Hepatocyte (in vitro differentiated cells): ENCODE results near the gene INO80D. TPM values are rescaled to one million over a fixed set of nuclear protein-coding genes. Genes with fewer than 3 reads are reported as not detected.

Source experiments
- DNase-seq: peaks from one replicate; pipeline ENCODE4 v3.0.0-alpha.2; 2016; ENCODE audit warnings: low spot score
- H2AFZ ChIP-seq: fragments of 200-600 bp; sonication (generic); 2 replicates; pipeline ENCODE4 v1.6.0; 2016; ENCODE audit warnings: antibody characterized with exemption, mild to moderate bottlenecking
- H3K27ac ChIP-seq: fragments of 200-600 bp; sonication (generic); 2 replicates; pipeline ENCODE4 v1.5.1; 2016; ENCODE audit warnings: mild to moderate bottlenecking
- H3K27me3 ChIP-seq: fragments of 200-600 bp; sonication (generic); 2 replicates; pipeline ENCODE4 v1.6.1; 2016
- H3K36me3 ChIP-seq: fragments of 200-600 bp; sonication (generic); replicated peaks from 2 replicates; pipeline ENCODE4 v1.5.1; 2016; ENCODE audit warnings: low read depth; ENCODE audit not compliant: insufficient read depth
- H3K4me1 ChIP-seq: fragments of 200-600 bp; sonication (generic); 2 replicates; pipeline ENCODE4 v1.5.1; 2016; ENCODE audit warnings: mild to moderate bottlenecking, moderate library complexity; ENCODE audit not compliant: insufficient read depth
- H3K4me2 ChIP-seq: fragments of 200-600 bp; sonication (generic); 2 replicates; pipeline ENCODE4 v1.6.0; 2016
- H3K4me3 ChIP-seq: fragments of 200-600 bp; sonication (generic); 2 replicates; pipeline ENCODE4 v1.5.1; 2016; ENCODE audit warnings: mild to moderate bottlenecking
- H3K79me2 ChIP-seq: fragments of 200-600 bp; sonication (generic); 2 replicates; pipeline ENCODE4 v1.6.0; 2017; ENCODE audit warnings: mild to moderate bottlenecking
- H3K9me2 ChIP-seq: fragments of 200-600 bp; sonication (generic); replicated peaks from 2 replicates; pipeline ENCODE4 v1.6.0; 2017; ENCODE audit warnings: mild to moderate bottlenecking; ENCODE audit not compliant: insufficient read depth
- H3K9me3 ChIP-seq: fragments of 200-600 bp; sonication (generic); 2 replicates; pipeline ENCODE4 v1.5.1; 2016; ENCODE audit warnings: low read depth, mild to moderate bottlenecking
- H4K20me1 ChIP-seq: fragments of 200-600 bp; sonication (generic); 2 replicates; pipeline ENCODE4 v1.6.0; 2016; ENCODE audit warnings: mild to moderate bottlenecking; ENCODE audit not compliant: insufficient read depth, poor library complexity, severe bottlenecking
- CTCF ChIP-seq: fragments of 200-600 bp; sonication (generic); IDR thresholded peaks from 2 replicates; pipeline ENCODE4 v1.5.1; 2016; ENCODE audit warnings: antibody characterized with exemption, mild to moderate bottlenecking; ENCODE audit not compliant: poor library complexity
- EZH2 ChIP-seq: fragments of 200-600 bp; sonication (generic); IDR thresholded peaks from 2 replicates; pipeline ENCODE4 v1.6.1; 2016; ENCODE audit warnings: antibody characterized with exemption, mild to moderate bottlenecking, borderline replicate concordance
- EZH2phosphoT487 ChIP-seq: fragments of 200-600 bp; sonication (generic); IDR thresholded peaks from one replicate; pipeline ENCODE4 v1.6.1; 2018; ENCODE audit warnings: antibody characterized with exemption, mild to moderate bottlenecking, low read depth, moderate library complexity; ENCODE audit not compliant: unreplicated experiment, severe bottlenecking
- WGBS: methylation state at CpG from one replicate; pipeline ENCODE4 v1.1.6; 2016; ENCODE audit warnings: low lambda C conversion rate; ENCODE audit errors: missing lambda C conversion rate; 5-methylcytosine and 5-hydroxymethylcytosine counted together
- polyA plus RNA-seq: library from polyadenylated mRNA; unstranded; fragments of >200 nt; fragmentation: Nextera tagmentation; extraction: Ambion mirVana; gene quantifications from 2 replicates; pipeline ENCODE4 v1.2.1, GENCODE V29; 2016
- total RNA-seq: library from RNA; depleted of rRNA; stranded (reverse); fragments of >200 nt; gene quantifications from 2 replicates; pipeline ENCODE4 v1.2.3, GENCODE V29; 2014

The INO80D gene
- total and polyA plus RNA-seq, 2 experiments from 2014 or later: 6.6 to 15.0 TPM

DNA sequence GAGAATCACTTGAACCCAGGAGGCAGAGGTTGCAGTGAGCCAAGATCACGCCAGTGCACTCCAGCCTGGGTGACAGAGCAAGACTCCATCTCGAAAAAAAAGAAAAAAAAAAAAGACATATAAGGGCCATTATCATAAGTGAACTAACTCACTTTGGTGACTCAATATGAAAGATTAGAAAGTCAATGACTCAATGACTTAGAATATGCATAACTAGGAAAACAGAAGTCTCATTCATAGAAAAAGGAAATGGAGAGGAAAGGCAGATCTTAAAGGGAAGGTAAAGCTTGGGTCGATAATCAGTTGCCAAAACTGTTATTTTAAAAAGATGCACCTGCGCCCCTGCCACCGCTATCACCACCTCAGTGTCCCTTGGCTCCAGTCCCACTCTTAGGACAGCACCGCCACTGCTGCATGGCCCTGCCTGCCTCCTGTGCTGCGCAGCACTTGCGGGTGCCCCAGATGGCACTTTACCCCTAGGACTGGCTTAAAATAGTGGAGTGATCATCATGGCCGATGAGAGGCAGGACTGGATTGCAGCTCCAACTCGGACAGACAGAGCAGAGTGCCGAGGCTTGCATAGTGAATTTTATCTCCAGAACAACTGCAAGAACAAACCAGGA is 54.7 kb downstream of the INO80D start:
- Histone ChIP-seq H3K9me3 (no peaks in the 10 kb centered on the region), H3K4me3 (no peak overlapping the region), H4K20me1 (peaks cover 8% of the 10 kb centered on the region), H3K36me3 (no peaks in the 10 kb centered on the region), H3K27me3 (no peaks in the 10 kb centered on the region), H3K79me2 (peaks cover 38% of the 10 kb centered on the region), H3K27ac (no peak overlapping the region), H3K4me2 (no peak overlapping the region), H3K9me2 (no peaks in the 10 kb centered on the region), H2AFZ (no peak overlapping the region), H3K4me1 (no peaks in the 10 kb centered on the region)
- TF ChIP-seq CTCF: no peak
- no peak for TF ChIP-seq EZH2
- no peak for TF ChIP-seq EZH2phosphoT487
- 97% methylated on average over 11 of the region's 11 CpGs for WGBS
- DNase-seq: no peak

DNA sequence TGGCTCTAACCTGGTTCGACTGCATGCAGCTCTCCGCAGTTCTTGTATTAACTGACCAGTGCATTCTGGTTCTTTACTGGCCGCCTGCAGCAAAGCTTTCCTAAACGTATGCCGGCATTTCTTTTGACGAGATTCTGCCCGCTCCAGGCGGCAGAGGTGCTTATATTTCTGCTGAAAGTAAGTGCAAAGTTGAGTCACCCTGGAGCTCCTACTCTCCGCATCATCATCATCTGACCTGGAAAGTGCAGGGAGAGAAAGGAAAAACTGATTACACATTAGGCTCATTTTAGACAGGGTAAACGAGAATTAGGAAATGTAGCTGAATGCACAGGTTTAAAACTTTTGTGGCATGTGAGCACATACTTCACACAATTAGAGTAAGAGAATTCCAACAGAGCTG is 57.9 kb downstream of the INO80D start:
- H3K79me2 ChIP-seq: peaks cover 17% of the 10 kb centered on the region
- no peak overlapping the region for H3K27ac ChIP-seq
- 94% methylated on average over 10 of the region's 10 CpGs for WGBS
- no peak for DNase-seq
- no peaks in the 10 kb centered on the region for H3K36me3 ChIP-seq
- no peak overlapping the region for H3K4me2 ChIP-seq
- no peaks in the 10 kb centered on the region for H4K20me1 ChIP-seq
- H3K9me3 ChIP-seq: no peaks in the 10 kb centered on the region
- no peak overlapping the region for H2AFZ ChIP-seq
- no peaks in the 10 kb centered on the region for H3K4me1 ChIP-seq
- TF ChIP-seq EZH2phosphoT487: no peak
- no peak for TF ChIP-seq CTCF
- no peak for TF ChIP-seq EZH2
- no peaks in the 10 kb centered on the region for H3K27me3 ChIP-seq
- no peaks in the 10 kb centered on the region for H3K9me2 ChIP-seq
- no peak overlapping the region for H3K4me3 ChIP-seq

- 98% methylated on average over 8 of the region's 8 CpGs for WGBS
- no peak overlapping the region for H3K27ac ChIP-seq
- no peaks in the 10 kb centered on the region for H3K9me3 ChIP-seq
- H3K36me3 ChIP-seq: no peaks in the 10 kb centered on the region
- no peaks in the 10 kb centered on the region for H3K27me3 ChIP-seq
- H3K79me2 ChIP-seq: peaks cover 3% of the 10 kb centered on the region
- no peaks in the 10 kb centered on the region for H4K20me1 ChIP-seq
- H3K4me1 ChIP-seq: no peaks in the 10 kb centered on the region
- no peak overlapping the region for H3K4me2 ChIP-seq
- DNase-seq: no peak
- no peak overlapping the region for H3K4me3 ChIP-seq
- H2AFZ ChIP-seq: no peak overlapping the region
- no peak for TF ChIP-seq CTCF
- TF ChIP-seq EZH2phosphoT487: no peak
- TF ChIP-seq EZH2: no peak
- H3K9me2 ChIP-seq: no peaks in the 10 kb centered on the region
Measured at GRCh38 chr2:206023183-206023582, 62.8 kb downstream of the INO80D start.
